NOMO-1 treated with dmso at 0.1 percent for 144 hours (cell line): ENCODE measurements around the gene ABCB4.

Source experiments
- DNase-seq: peaks from one replicate; lab custom pipeline; 2025; ENCODE audit not compliant: unreplicated experiment; lab: John Stamatoyannopoulos, UW

Gene ABCB4

GRCh38 chr7:87424075-87424474, 51.4 kb downstream of the ABCB4 start:
- no peak for DNase-seq

GRCh38 chr7:87420173-87420572, 55.3 kb downstream of the ABCB4 start:
- DNase-seq, result no peak

GRCh38 chr7:87416682-87417587, 58.5 kb downstream of the ABCB4 start:
- DNase-seq, result peak; percentile 42

- no peak for DNase-seq
Measured at GRCh38 chr7:87414794-87415188, 60.7 kb downstream of the ABCB4 start.

- DNase-seq, result no peak
Measured at GRCh38 chr7:87413951-87414793, 61.3 kb downstream of the ABCB4 start.

- DNase-seq, result no peak
Measured at GRCh38 chr7:87413029-87413428, 62.5 kb downstream of the ABCB4 start.

- DNase-seq, result no peak
Measured at GRCh38 chr7:87411186-87411585, 64.3 kb downstream of the ABCB4 start.

GRCh38 chr7:87404674-87405073, 70.8 kb downstream of the ABCB4 start:
- DNase-seq, result no peak

- DNase-seq, result no peak
Measured at GRCh38 chr7:87398446-87398845, 77.0 kb downstream of the ABCB4 start.

GRCh38 chr7:87395442-87396020, 79.9 kb downstream of the ABCB4 start:
- DNase-seq, result no peak

GRCh38 chr7:87391020-87391701, 84.3 kb downstream of the ABCB4 start:
- DNase-seq, result no peak

GRCh38 chr7:87380905-87381304, 94.6 kb downstream of the ABCB4 start:
- no peak for DNase-seq

- no peak for DNase-seq
Measured at GRCh38 chr7:87375662-87376435, 99.6 kb downstream of the ABCB4 start.

GRCh38 chr7:87370660-87371180, 104.8 kb downstream of the ABCB4 start:
- no peak for DNase-seq

GRCh38 chr7:87369216-87369615, 106.3 kb downstream of the ABCB4 start:
- DNase-seq, result no peak

GRCh38 chr7:87364246-87364645, 111.2 kb downstream of the ABCB4 start:
- no peak for DNase-seq

- no peak for DNase-seq
Measured at GRCh38 chr7:87363342-87363741, 112.1 kb downstream of the ABCB4 start.

- no peak for DNase-seq
Measured at GRCh38 chr7:87361320-87361719, 114.2 kb downstream of the ABCB4 start.

GRCh38 chr7:87359366-87359765, 116.1 kb downstream of the ABCB4 start:
- DNase-seq, result no peak

GRCh38 chr7:87356448-87356847, 119.0 kb downstream of the ABCB4 start:
- no peak for DNase-seq
